ENCODE results near the gene TNFRSF9.
"Not testable (repeated sequence)": the region's sequence is repeated elsewhere in the genome, so short reads cannot be mapped to it uniquely, and the experiment has no call there.

TNFRSF9 gene

GRCh38 chr1:7940745-7941436, at the start of gene TNFRSF9:
TSS of gene TNFRSF9 (minus strand) at chr1:7940839. CDS start at chr1:7939994, 845 bp downstream.
- FAIRE-seq (no peak), DNase-seq (ENCODE audit: low spot score) (peak; percentile 64)

- no peak for FAIRE-seq
- DNase-seq (ENCODE audit: low spot score) = no peak
These were observed 49.3 kb upstream of the TNFRSF9 start for GRCh38 chr1:7989762-7990428.

- DNase-seq (ENCODE audit: low spot score) (no peak), FAIRE-seq (no peak)
These were observed 47.9 kb upstream of the TNFRSF9 start for GRCh38 chr1:7988576-7988975.

GRCh38 chr1:7987528-7987927, 46.9 kb upstream of the TNFRSF9 start:
- FAIRE-seq (no peak), DNase-seq (ENCODE audit: low spot score) (no peak)

- FAIRE-seq (no peak), DNase-seq (ENCODE audit: low spot score) (no peak)
These were observed 45.4 kb upstream of the TNFRSF9 start for GRCh38 chr1:7985851-7986612.

- no peak for DNase-seq (ENCODE audit: low spot score)
- FAIRE-seq = no peak
These were observed 44.2 kb upstream of the TNFRSF9 start for GRCh38 chr1:7984811-7985210.

GRCh38 chr1:7983086-7983778, 42.6 kb upstream of the TNFRSF9 start:
- FAIRE-seq = no peak
- no peak for DNase-seq (ENCODE audit: low spot score)

- FAIRE-seq = no peak
- DNase-seq (ENCODE audit: low spot score) = no peak
These were observed 40.3 kb upstream of the TNFRSF9 start for GRCh38 chr1:7980984-7981383.

- peak; percentile 78 for DNase-seq (ENCODE audit: low spot score)
- peak; percentile 20 for FAIRE-seq
These were observed 34.7 kb upstream of the TNFRSF9 start for GRCh38 chr1:7975212-7975865.

GRCh38 chr1:7973086-7973485, 32.4 kb upstream of the TNFRSF9 start:
- FAIRE-seq (no peak), DNase-seq (ENCODE audit: low spot score) (no peak)

- DNase-seq (ENCODE audit: low spot score) (no peak), FAIRE-seq (no peak)
These were observed 31.6 kb upstream of the TNFRSF9 start for GRCh38 chr1:7972285-7972684.

GRCh38 chr1:7971024-7971423, 30.4 kb upstream of the TNFRSF9 start:
- no peak for FAIRE-seq
- DNase-seq (ENCODE audit: low spot score) = no peak

- DNase-seq (ENCODE audit: low spot score) (no peak), FAIRE-seq (no peak)
These were observed 29.6 kb upstream of the TNFRSF9 start for GRCh38 chr1:7970246-7970645.

- FAIRE-seq (no peak), DNase-seq (ENCODE audit: low spot score) (no peak)
These were observed 27.0 kb upstream of the TNFRSF9 start for GRCh38 chr1:7967651-7968050.

- FAIRE-seq (no peak), DNase-seq (ENCODE audit: low spot score) (no peak)
These were observed 26.6 kb upstream of the TNFRSF9 start for GRCh38 chr1:7967196-7967595.

GRCh38 chr1:7964476-7964875, 23.8 kb upstream of the TNFRSF9 start:
- DNase-seq (ENCODE audit: low spot score) (no peak), FAIRE-seq (no peak)

GRCh38 chr1:7963841-7964240, 23.2 kb upstream of the TNFRSF9 start:
- FAIRE-seq; DNase-seq (ENCODE audit: low spot score): not testable (repeated sequence)

GRCh38 chr1:7963378-7963730, 22.7 kb upstream of the TNFRSF9 start:
- not testable (repeated sequence) for FAIRE-seq; DNase-seq (ENCODE audit: low spot score)

- no peak for FAIRE-seq
These were observed 22.2 kb upstream of the TNFRSF9 start for GRCh38 chr1:7962636-7963377.

GRCh38 chr1:7962014-7962335, 21.3 kb upstream of the TNFRSF9 start:
- FAIRE-seq (no peak), DNase-seq (ENCODE audit: low spot score) (no peak)

More at GRCh38 chr1:7962636-7963377, 22.2 kb upstream of the TNFRSF9 start:
- no peak for DNase-seq (ENCODE audit: low spot score)

Data from urothelium cell line (cell line).